ENCODE data around the gene HMCN2.

HMCN2 gene

DNA sequence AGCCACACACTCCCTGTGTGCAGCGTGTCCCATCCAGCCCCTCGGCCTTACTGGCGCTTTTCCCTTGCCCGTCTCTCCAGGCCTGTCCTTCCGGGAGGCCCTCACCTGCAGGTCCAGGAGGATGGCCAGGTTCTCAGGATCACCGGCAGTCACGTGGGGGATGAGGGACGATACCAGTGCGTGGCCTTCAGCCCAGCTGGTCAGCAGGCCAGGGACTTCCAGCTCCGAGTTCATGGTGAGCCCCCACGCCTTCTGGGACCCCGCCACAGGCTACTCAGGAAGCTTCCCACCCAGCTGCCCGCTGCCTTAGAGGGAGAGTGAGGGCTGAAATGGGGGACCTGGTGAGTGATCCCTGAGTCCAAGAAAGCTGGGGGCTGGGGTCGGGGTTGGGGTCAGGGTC, 85.8 kb downstream of the HMCN2 start:
- no peak overlapping the region for H3K27ac ChIP-seq

GRCh38 chr9:130352081-130352480, 86.5 kb downstream of the HMCN2 start:
- no peak overlapping the region for H3K27ac ChIP-seq

More for the DNA sequence above, 85.8 kb downstream of the HMCN2 start:
- TF ChIP-seq CTCF (conservative IDR thresholded peaks at IDR 0.05): no peak
- no peak for TF ChIP-seq ZFX (IDR thresholded peaks at IDR 0.05)

DNA sequence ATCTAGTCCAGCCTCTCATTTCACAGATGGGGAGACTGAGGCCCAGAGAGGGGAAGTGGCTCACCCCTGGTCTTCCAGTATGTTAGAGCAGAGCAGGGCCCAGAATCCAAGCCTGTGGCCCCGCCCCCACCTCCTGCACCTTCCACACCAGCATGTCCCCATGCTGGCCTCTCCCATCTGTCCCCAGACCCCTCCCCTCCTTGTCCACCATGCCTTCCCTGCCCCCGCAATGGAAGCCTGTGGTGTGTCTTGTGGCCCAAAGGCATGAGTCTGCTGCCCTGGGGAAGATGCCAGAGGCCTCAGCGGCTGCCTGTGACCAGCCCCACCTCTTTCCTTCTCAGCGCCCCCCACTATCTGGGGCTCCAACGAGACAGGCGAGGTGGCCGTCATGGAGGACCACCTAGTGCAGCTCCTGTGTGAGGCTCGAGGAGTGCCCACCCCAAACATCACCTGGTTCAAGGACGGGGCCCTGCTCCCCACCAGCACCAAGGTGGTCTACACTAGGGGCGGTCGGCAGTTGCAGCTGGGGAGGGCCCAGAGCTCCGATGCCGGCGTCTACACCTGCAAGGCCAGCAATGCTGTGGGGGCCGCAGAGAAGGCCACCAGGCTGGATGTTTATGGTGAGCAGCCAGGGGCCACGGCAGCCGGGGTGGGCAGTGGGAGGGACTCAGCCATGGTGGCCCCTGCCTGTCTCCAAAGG, 87.2 kb downstream of the HMCN2 start:
- H3K27ac ChIP-seq: no peak overlapping the region
- TF ChIP-seq ZFX (IDR thresholded peaks at IDR 0.05) (no peak), CTCF (conservative IDR thresholded peaks at IDR 0.05) (no peak)

More at GRCh38 chr9:130352081-130352480, 86.5 kb downstream of the HMCN2 start:
- TF ChIP-seq CTCF (conservative IDR thresholded peaks at IDR 0.05) (no peak), ZFX (IDR thresholded peaks at IDR 0.05) (no peak)

DNA sequence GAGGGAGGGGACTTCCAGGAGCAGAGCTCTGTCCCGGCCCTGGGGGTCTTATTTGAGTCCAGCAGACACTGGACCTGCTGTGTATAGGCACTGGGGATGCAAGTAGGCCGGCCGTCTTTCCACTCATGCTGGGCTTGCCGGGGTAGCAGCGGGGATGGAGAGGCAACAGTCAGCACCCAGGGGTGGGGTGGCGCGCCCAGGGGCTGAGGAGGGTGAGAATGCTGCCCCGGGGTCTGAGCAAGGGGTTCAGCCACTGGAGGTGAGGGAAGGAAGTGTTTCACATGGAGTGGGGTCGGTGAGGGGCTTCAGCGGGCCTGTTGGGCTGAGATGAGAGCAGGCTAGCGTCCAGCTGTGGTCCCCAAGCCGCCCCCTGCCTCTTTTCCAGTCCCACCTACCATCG, 88.8 kb downstream of the HMCN2 start:
- no peak overlapping the region for H3K27ac ChIP-seq
- TF ChIP-seq CTCF (conservative IDR thresholded peaks at IDR 0.05) (no peak), ZFX (IDR thresholded peaks at IDR 0.05) (no peak)

- no peak overlapping the region for H3K27ac ChIP-seq
- TF ChIP-seq CTCF (conservative IDR thresholded peaks at IDR 0.05): no peak
- no peak for TF ChIP-seq ZFX (IDR thresholded peaks at IDR 0.05)
These were observed 89.2 kb downstream of the HMCN2 start for GRCh38 chr9:130354806-130355205.

DNA sequence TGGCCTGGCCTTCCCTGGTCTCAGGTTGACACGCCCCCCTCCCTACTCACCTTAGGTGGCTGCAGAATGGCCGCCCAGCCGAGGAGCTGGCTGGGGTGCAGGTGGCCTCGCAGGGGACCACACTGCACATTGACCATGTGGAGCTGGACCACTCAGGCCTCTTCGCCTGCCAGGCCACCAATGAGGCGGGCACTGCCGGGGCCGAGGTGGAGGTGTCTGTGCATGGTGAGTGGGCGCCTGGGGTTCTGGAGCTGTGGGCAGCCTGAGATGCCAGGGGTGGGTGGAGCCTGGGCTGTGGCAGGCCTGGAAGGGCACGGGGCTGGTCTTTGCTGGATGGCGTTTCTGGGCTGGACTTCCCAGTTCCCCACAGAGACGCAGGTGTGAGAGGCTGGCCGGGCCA, 90.5 kb downstream of the HMCN2 start:
- H3K27ac ChIP-seq: no peak overlapping the region
- TF ChIP-seq ZFX (IDR thresholded peaks at IDR 0.05): no peak

GRCh38 chr9:130356877-130357584, 91.5 kb downstream of the HMCN2 start:
- H3K27ac ChIP-seq: no peak overlapping the region
- TF ChIP-seq CTCF (conservative IDR thresholded peaks at IDR 0.05): no peak
- no peak for TF ChIP-seq ZFX (IDR thresholded peaks at IDR 0.05)
